Uterus (tissue), 4 donors: Measurements from ENCODE around the gene FBRSL1. TPM values are rescaled to one million over a fixed set of nuclear protein-coding genes. Genes with fewer than 3 reads are reported as not detected.
"Not testable (repeated sequence)": the region's sequence is repeated elsewhere in the genome, so short reads cannot be mapped to it uniquely, and the experiment has no call there.

ENCODE experiments used
- DNase-seq, 2 donors: peaks; one replicate each; pipeline ENCODE4 v3.0.0-alpha.2; 2019 to 2020
- H3K27ac ChIP-seq, 2 donors: fragments of 200-600 bp; sonication (generic); 1 replicate in 1 of 2; 2 replicates in 1 of 2; pipeline ENCODE4 v1.5.1; 2016 to 2018
- H3K27me3 ChIP-seq, 2 donors: fragments of 200-600 bp; sonication (generic); one replicate each; pipeline ENCODE4 v1.5.1; 2018 to 2019; ENCODE audit warnings: control low read depth in 1 of 2
- H3K36me3 ChIP-seq, 2 donors: fragments of 200-600 bp; sonication (generic); one replicate each; pipeline ENCODE4 v1.5.1; 2019; ENCODE audit warnings: control low read depth in 1 of 2
- H3K4me1 ChIP-seq, 2 donors: fragments of 200-600 bp; sonication (generic); one replicate each; pipeline ENCODE4 v1.5.1; 2018 to 2019; ENCODE audit warnings: control low read depth in 1 of 2
- H3K4me3 ChIP-seq, 2 donors: fragments of 200-600 bp; sonication (generic); 1 replicate in 1 of 2; 2 replicates in 1 of 2; pipeline ENCODE4 v1.5.1; 2018 to 2019; ENCODE audit warnings: mild to moderate bottlenecking in 1 of 2
- H3K9me3 ChIP-seq, 2 donors: fragments of 200-600 bp; sonication (generic); one replicate each; pipeline ENCODE4 v1.5.1; 2019; ENCODE audit warnings: control low read depth in 1 of 2
- CTCF ChIP-seq, 4 experiments: fragments of 200-600 bp in 2 of 4; fragments of 450-650 bp in 2 of 4; sonication (generic) in 2 of 4; IDR thresholded peaks; one replicate each; pipeline ENCODE4 v1.5.1; 2016 to 2019; ENCODE audit warnings: antibody characterized with exemption in 4 of 4, mild to moderate bottlenecking in 2 of 4, moderate library complexity in 1 of 4
- POLR2A ChIP-seq, 2 donors: fragments of 450-650 bp; IDR thresholded peaks; one replicate each; pipeline ENCODE4 v1.6.1; 2016; ENCODE audit warnings: antibody characterized with exemption in 2 of 2, mild to moderate bottlenecking in 1 of 2, moderate library complexity in 1 of 2
- intact Hi-C: fragments of 100-400 bp; cut with DNase I; formaldehyde crosslinking; loops from one replicate; pipeline ENCODE4 v1.15.1; 2023; ENCODE audit warnings: low total_unique reads
- total RNA-seq, 4 donors: library from RNA; depleted of rRNA in 3 of 4; stranded (reverse); fragments of >200 nt in 3 of 4; gene quantifications; one replicate each; pipeline versions ENCODE4 v1.1.0 to v1.2.4, GENCODE V29; 2014 to 2023
- donor health status: DM: yes; HTN: yes; CAD: no.

The FBRSL1 gene
- total RNA-seq, 4 donors from 2014 or later, result 2.9 to 59.1 (median 31.8) TPM

DNA sequence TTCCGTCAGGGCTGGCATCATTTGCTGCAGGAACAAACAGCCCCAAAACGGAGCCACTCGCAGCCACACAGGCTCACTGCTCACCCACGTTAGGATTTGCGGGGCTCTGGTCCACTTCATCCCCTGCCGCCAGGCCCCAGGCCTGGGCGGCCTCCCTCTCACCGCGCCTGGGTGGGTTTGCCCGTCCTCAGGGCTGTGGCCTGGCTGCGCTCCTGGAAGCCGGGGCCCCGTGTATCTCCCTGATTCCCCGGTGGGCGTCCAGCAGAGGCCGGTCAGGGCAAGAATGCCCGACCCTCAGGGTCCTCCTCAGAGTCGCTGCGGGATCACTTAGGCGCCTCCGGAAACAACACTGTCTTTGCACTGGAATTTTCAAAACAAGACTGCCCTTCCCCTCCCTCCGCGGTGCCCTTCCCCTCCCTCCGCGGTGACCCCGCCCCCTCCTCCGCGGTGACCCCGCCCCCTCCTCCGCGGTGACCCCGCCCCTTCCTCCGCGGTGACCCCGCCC lies 15.7 kb upstream of the FBRSL1 start:
- TF ChIP-seq CTCF (IDR thresholded peaks at IDR 0.05), result no peak
- TF ChIP-seq POLR2A (IDR thresholded peaks at IDR 0.05), result no peak
- Histone ChIP-seq H3K36me3 (no peaks in the 10 kb centered on the region), H3K9me3 (no peaks in the 10 kb centered on the region), H3K27me3 (no peaks in the 10 kb centered on the region), H3K4me3 (no peak overlapping the region), H3K27ac (no peak overlapping the region), H3K4me1 (no peaks in the 10 kb centered on the region)
- DNase-seq, result no peak
- intact Hi-C loops, result no loop called here

GRCh38 chr12:132474799-132475303 lies 15.1 kb upstream of the FBRSL1 start:
- intact Hi-C loops, H3K9me3 ChIP-seq, H3K27me3 ChIP-seq, H3K4me1 ChIP-seq, DNase-seq, H3K27ac ChIP-seq, H3K4me3 ChIP-seq, H3K36me3 ChIP-seq: not testable (repeated sequence)

- no peaks in the 10 kb centered on the region for H3K9me3 ChIP-seq
- no peaks in the 10 kb centered on the region for H3K4me1 ChIP-seq
- H3K27me3 ChIP-seq, result no peaks in the 10 kb centered on the region
- intact Hi-C loops, result no loop called here
- H3K36me3 ChIP-seq, result no peaks in the 10 kb centered on the region
- DNase-seq, result no peak
- no peak overlapping the region for H3K4me3 ChIP-seq
- no peak overlapping the region for H3K27ac ChIP-seq
- TF ChIP-seq CTCF (IDR thresholded peaks at IDR 0.05) (no peak), POLR2A (IDR thresholded peaks at IDR 0.05) (no peak)
Measured at GRCh38 chr12:132475304-132476037, 14.5 kb upstream of the FBRSL1 start.

GRCh38 chr12:132476038-132476414 lies 13.9 kb upstream of the FBRSL1 start:
- H3K36me3 ChIP-seq, result no peaks in the 10 kb centered on the region
- no peak overlapping the region for H3K4me3 ChIP-seq
- TF ChIP-seq CTCF (IDR thresholded peaks at IDR 0.05) (no peak), POLR2A (IDR thresholded peaks at IDR 0.05) (no peak)
- no peaks in the 10 kb centered on the region for H3K27me3 ChIP-seq
- intact Hi-C loops, result no loop called here
- H3K9me3 ChIP-seq, result no peaks in the 10 kb centered on the region
- H3K4me1 ChIP-seq, result no peaks in the 10 kb centered on the region
- H3K27ac ChIP-seq, result no peak overlapping the region
- no peak for DNase-seq

DNA sequence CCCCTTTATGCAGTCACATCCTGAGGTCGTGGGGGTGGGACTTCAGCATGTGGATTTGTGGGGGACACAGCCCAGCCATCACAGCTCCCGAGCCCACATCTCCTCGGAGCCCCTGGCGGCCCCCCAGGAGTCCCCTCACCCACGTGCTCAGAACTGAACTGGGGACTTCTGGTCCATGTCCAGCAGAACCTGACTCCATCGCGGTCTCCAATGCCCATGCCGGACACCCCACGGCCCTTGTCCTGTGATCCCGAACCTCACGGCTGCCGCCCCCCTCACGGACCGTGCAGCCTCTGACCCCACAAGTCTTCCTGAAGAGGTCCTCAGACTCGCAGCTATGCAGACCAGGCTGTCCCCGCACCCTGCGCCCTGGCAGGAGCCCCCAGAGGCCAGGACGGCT lies 13.5 kb upstream of the FBRSL1 start:
- Histone ChIP-seq H3K4me3 (no peak overlapping the region), H3K4me1 (no peaks in the 10 kb centered on the region), H3K27ac (no peak overlapping the region), H3K36me3 (no peaks in the 10 kb centered on the region), H3K9me3 (no peaks in the 10 kb centered on the region), H3K27me3 (no peaks in the 10 kb centered on the region)
- DNase-seq, result no peak
- TF ChIP-seq CTCF (IDR thresholded peaks at IDR 0.05) (no peak), POLR2A (IDR thresholded peaks at IDR 0.05) (no peak)
- intact Hi-C loops, result no loop called here
